ENCODE results near the gene GPR153.
"Not testable (repeated sequence)": the region's sequence is repeated elsewhere in the genome, so short reads cannot be mapped to it uniquely, and the experiment has no call there.

The GPR153 gene

GRCh38 chr1:6235296-6235677, 25.6 kb downstream of the GPR153 start:
- no peak for DNase-seq (ENCODE audit: extremely low read depth in 1 of 2, low read depth in 1 of 2)

- no peak for DNase-seq (ENCODE audit: extremely low read depth in 1 of 2, low read depth in 1 of 2)
Observed at GRCh38 chr1:6234502-6235295, 26.2 kb downstream of the GPR153 start.

- no peak for DNase-seq (ENCODE audit: extremely low read depth in 1 of 2, low read depth in 1 of 2)
Observed at GRCh38 chr1:6233376-6233775, 27.5 kb downstream of the GPR153 start.

GRCh38 chr1:6225651-6226050, 35.2 kb downstream of the GPR153 start:
- no peak for DNase-seq (ENCODE audit: extremely low read depth in 1 of 2, low read depth in 1 of 2)

- DNase-seq (ENCODE audit: extremely low read depth in 1 of 2, low read depth in 1 of 2): no peak
Observed at GRCh38 chr1:6224718-6225117, 36.2 kb downstream of the GPR153 start.

GRCh38 chr1:6223617-6224016, 37.3 kb downstream of the GPR153 start:
- DNase-seq (ENCODE audit: extremely low read depth in 1 of 2, low read depth in 1 of 2): no peak

GRCh38 chr1:6222636-6223035, 38.3 kb downstream of the GPR153 start:
- DNase-seq (ENCODE audit: extremely low read depth in 1 of 2, low read depth in 1 of 2): no peak

- DNase-seq (ENCODE audit: extremely low read depth in 1 of 2, low read depth in 1 of 2): no peak
Observed at GRCh38 chr1:6221210-6221784, 39.6 kb downstream of the GPR153 start.

- DNase-seq (ENCODE audit: extremely low read depth in 1 of 2, low read depth in 1 of 2): no peak
Observed at GRCh38 chr1:6220236-6220635, 40.7 kb downstream of the GPR153 start.

- DNase-seq (ENCODE audit: extremely low read depth in 1 of 2, low read depth in 1 of 2): not testable (repeated sequence)
Observed at GRCh38 chr1:6219641-6220040, 41.3 kb downstream of the GPR153 start.

- no peak for DNase-seq (ENCODE audit: extremely low read depth in 1 of 2, low read depth in 1 of 2)
Observed at GRCh38 chr1:6218375-6219164, 42.3 kb downstream of the GPR153 start.

GRCh38 chr1:6212193-6212959, 48.5 kb downstream of the GPR153 start:
- no peak for DNase-seq (ENCODE audit: extremely low read depth in 1 of 2, low read depth in 1 of 2)

GRCh38 chr1:6211731-6212130, 49.2 kb downstream of the GPR153 start:
- no peak for DNase-seq (ENCODE audit: extremely low read depth in 1 of 2, low read depth in 1 of 2)

GRCh38 chr1:6210591-6211355, 50.1 kb downstream of the GPR153 start:
- DNase-seq (ENCODE audit: extremely low read depth in 1 of 2, low read depth in 1 of 2): no peak

- no peak for DNase-seq (ENCODE audit: extremely low read depth in 1 of 2, low read depth in 1 of 2)
Observed at GRCh38 chr1:6209661-6210580, 51.0 kb downstream of the GPR153 start.

GRCh38 chr1:6208723-6209660, 51.9 kb downstream of the GPR153 start:
- DNase-seq (ENCODE audit: extremely low read depth in 1 of 2, low read depth in 1 of 2): no peak

- DNase-seq (ENCODE audit: extremely low read depth in 1 of 2, low read depth in 1 of 2): no peak
Observed at GRCh38 chr1:6207921-6208320, 53.0 kb downstream of the GPR153 start.
